ENCODE data around the gene LRRC36. TPM values are rescaled to one million over a fixed set of nuclear protein-coding genes. Genes with fewer than 3 reads are reported as not detected.

The LRRC36 gene
- total and polyA plus RNA-seq, 2 experiments from 2014 or later, result 1.2 TPM; not detected in 1

GRCh38 chr16:67406111-67406971 lies 79.7 kb downstream of the LRRC36 start:
- H3K27ac Mint-ChIP-seq, result no peak overlapping the region
- Histone ChIP-seq H3K27me3 (ENCODE audit: insufficient read depth) (0 out of 2 replicates have a peak, but pooled peaks cover 3% of the 10 kb centered on the region), H3K9me2 (ENCODE audit: insufficient read depth) (no peaks in the 10 kb centered on the region), H3K4me2 (no peak overlapping the region), H4K20me1 (replicated peaks; ENCODE audit: insufficient read depth) (no peaks in the 10 kb centered on the region), H3K36me3 (ENCODE audit: insufficient read depth) (no peaks in the 10 kb centered on the region), H2AFZ (no peak overlapping the region), H3K4me3 (no peak overlapping the region), H3K79me2 (replicated peaks; ENCODE audit: insufficient read depth) (no peaks in the 10 kb centered on the region), H3K4me1 (ENCODE audit: insufficient read depth) (peaks cover 25% of the 10 kb centered on the region; the same call in 1 of the 2 replicates), H3F3A (replicated peaks; ENCODE audit: low read depth) (no peaks in the 10 kb centered on the region), H3K27ac (ENCODE audit: low read depth) (no peak overlapping the region)
- ATAC-seq, result no peak
- H3K4me1 Mint-ChIP-seq, result peaks cover 29% of the 10 kb centered on the region
- DNase-seq (ENCODE audit: low spot score), result no peak
- no peaks in the 10 kb centered on the region; the same call in 2 of the 3 replicates for H3K36me3 Mint-ChIP-seq (ENCODE audit: low read depth)
- H3K4me3 Mint-ChIP-seq, result no peak overlapping the region
- TF ChIP-seq CTCF (conservative IDR thresholded peaks at IDR 0.05; ENCODE audit: low read depth in 2 of 2) (no peak), CREB1 (CRISPR knock-in tag; IDR thresholded peaks at IDR 0.05; ENCODE audit: low read depth) (no peak), POLR2AphosphoS5 (IDR thresholded peaks at IDR 0.05; ENCODE audit: low read depth) (no peak), JUNB (IDR thresholded peaks at IDR 0.05; ENCODE audit: unreplicated experiment) (no peak), ZNF462 (CRISPR knock-in tag; IDR thresholded peaks at IDR 0.05) (no peak), NANOG (IDR thresholded peaks at IDR 0.05; ENCODE audit: borderline replicate concordance) (no peak), ZNF114 (CRISPR knock-in tag; IDR thresholded peaks at IDR 0.05) (no peak), EZH2 (IDR thresholded peaks at IDR 0.05; ENCODE audit: low read depth, unreplicated experiment) (no peak), REST (IDR thresholded peaks at IDR 0.05; ENCODE audit: unreplicated experiment) (no peak), EZH2phosphoT487 (IDR thresholded peaks at IDR 0.05; ENCODE audit: unreplicated experiment) (no peak), STAT1 (IDR thresholded peaks at IDR 0.05; ENCODE audit: unreplicated experiment) (no peak), ZNF331 (CRISPR knock-in tag; IDR thresholded peaks at IDR 0.05; ENCODE audit: low read depth) (no peak), ETS1 (IDR thresholded peaks at IDR 0.05) (no peak)
- no peaks in the 10 kb centered on the region for H3K9me3 Mint-ChIP-seq
- peaks cover 6% of the 10 kb centered on the region for H3K27me3 Mint-ChIP-seq (ENCODE audit: insufficient read depth, low read depth, poor library complexity)
